Fibroblast of peridontal ligament (primary cell): ENCODE measurements around the gene HNRNPA3.
A peak's percentile ranks its signal among the peaks of the same experiment; 100 is the strongest.
"Not testable (repeated sequence)": the region's sequence is repeated elsewhere in the genome, so short reads cannot be mapped to it uniquely, and the experiment has no call there.

Experiments
- DNase-seq: peaks from one replicate; pipeline ENCODE4 v3.0.0-alpha.2; 2010; ENCODE audit errors: extremely low read depth

HNRNPA3 gene

DNA sequence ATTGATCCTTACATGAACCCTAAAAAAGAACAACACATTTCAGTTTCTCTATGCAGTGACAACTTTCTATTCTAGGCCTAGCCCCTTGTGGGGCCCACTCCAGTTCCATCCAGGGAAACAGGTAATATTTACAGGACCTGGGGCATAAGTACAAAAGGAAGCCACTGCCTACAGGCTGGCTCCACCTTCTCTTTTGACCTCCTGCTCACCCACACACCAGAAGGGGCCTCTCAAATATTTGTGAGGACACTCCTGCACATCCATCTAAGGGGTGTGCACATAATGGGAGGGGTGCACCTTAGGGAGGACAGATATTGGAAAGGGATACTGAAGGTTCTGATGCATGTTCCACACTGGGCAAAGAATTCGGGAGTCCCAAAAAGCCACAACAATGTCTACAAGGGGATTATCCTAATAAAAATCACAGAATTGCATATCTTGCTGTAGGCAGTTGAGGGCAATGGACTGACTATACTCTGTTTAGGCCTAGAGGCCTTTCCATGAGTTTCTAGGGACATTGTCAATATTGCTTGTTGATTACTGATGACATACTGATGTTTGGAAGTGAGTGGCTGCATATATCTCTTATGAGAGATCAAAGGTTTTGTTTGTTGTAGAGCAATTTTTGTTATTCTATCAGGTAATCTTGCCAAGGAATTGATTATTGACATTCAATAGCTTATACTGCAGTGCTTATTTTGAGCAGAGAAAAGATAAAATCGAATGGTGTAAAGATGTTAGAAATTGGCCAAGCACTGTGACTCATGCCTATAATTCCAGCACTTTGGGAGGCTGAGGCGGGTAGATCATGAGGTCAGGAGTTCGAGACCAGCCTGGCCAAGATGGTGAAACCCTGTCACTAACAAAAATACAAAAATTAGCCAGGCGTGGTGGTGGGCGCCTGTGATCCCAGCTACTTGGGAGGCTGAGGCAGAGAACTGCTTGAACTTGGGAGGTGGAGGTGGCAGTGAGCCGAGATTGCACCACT lies 23.8 kb upstream of the HNRNPA3 start:
- DNase-seq = no peak

GRCh38 chr2:177190941-177191340 lies 21.7 kb upstream of the HNRNPA3 start:
- no peak for DNase-seq

GRCh38 chr2:177192788-177193187 lies 19.8 kb upstream of the HNRNPA3 start:
- no peak for DNase-seq

GRCh38 chr2:177193240-177193639 lies 19.4 kb upstream of the HNRNPA3 start:
- no peak for DNase-seq

DNA sequence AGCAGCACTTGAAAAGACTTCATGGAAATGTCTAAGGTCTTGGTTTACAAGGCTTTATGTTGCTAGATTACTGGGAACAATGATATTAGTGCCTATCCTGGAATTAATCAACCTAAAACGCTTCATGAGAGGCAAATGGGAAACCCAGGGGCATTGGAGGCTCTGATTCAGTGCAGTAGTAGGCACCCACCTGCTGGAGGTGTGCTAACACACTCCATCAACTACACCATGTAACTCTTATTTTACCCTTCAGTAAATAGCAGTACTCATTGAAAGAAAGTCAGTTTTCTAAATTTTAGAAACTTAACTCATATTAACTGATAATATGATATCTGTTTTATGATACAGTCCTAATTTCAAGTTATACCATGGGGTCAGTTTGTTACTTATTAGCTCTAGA lies 17.4 kb upstream of the HNRNPA3 start:
- DNase-seq = no peak

DNA sequence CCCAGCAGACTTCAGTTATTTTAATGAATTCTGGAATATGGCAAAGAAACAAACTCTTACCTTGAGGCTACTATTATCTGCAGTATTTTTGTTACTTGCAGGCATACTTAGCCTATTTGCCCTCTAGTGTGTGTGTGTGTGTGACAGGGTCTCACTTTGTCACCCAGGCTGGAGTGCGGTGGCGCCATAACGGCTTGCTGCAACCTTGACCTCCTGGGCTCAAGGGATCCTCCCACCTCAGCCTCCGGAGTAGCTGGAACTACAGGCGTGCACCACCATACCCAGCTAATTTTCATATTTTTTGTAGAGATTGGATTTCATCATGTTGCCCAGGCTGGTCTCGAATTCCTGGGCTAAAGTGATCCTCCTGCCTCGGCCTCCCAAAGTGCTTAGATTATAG lies 12.2 kb upstream of the HNRNPA3 start:
- not testable (repeated sequence) for DNase-seq

GRCh38 chr2:177201919-177202346 lies 10.7 kb upstream of the HNRNPA3 start:
- no peak for DNase-seq

GRCh38 chr2:177204417-177204816 lies 8.2 kb upstream of the HNRNPA3 start:
- no peak for DNase-seq

DNA sequence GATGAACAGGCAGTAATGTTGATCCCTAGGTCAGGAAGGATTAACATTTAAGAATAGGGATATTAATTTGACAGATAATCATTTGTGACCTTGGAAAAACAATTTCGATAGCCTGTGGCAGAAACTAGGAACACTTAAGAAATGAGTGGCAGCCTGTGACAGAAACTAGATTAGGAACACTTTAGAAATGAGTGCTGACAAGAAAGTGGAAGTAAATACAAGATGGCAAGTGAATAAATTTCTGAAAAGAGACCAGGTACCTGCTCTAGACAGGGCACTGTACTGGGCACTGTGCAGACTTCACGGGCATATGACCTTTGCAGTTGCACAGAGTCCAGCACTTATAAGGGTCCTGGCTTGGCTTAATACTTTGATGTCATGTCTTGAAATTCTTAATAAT lies 5.5 kb upstream of the HNRNPA3 start:
- no peak for DNase-seq

DNA sequence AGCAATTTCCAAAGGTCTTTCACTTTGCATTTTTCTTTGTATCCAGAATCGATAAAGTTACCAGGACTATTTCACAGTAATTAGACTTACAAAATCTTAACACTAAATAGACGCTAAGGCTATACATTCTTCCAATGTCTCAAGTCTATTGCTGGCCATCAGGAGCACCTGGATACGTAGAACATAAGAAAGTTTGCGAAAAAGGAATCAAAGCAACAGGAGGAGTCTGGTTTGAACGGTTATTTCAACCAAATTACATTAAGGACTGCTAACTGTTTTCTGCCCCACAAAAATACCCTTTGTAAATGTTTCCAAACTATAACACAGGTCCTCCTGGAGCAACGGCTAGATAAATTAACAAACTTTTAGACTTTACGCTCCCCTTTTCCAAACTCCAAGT lies 1.4 kb upstream of the HNRNPA3 start:
- no peak for DNase-seq

DNA sequence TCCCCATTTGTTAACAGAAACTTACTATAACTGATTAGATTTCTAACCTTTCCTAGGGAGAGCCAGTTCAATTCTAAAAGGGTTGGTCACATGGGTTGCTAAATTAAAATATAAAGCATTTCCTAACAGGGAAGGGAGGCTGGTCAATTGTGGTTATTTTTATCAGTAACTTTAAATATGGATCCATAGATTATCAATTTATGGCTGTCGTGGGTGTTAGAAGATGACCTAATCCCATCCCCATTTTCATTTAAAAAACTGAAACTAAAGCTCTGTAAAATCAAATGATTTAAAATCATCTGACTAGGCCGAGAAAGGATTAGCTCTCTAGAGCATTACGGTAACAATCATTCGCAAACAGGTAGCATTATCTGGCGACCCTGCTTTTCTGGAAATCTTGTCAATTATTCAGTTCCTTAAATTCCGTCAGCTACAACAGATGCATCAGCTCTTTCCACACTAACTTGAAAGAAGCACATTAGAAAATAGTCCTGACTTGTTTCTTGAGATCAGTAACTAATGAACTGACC lies 953 bp upstream of the HNRNPA3 start:
- peak; percentile 43 for DNase-seq

GRCh38 chr2:177212891-177213856 lies 580 bp downstream of the HNRNPA3 start:
- peak; percentile 84 for DNase-seq

GRCh38 chr2:177217247-177217843 lies 4.8 kb downstream of the HNRNPA3 start:
- DNase-seq = no peak

DNA sequence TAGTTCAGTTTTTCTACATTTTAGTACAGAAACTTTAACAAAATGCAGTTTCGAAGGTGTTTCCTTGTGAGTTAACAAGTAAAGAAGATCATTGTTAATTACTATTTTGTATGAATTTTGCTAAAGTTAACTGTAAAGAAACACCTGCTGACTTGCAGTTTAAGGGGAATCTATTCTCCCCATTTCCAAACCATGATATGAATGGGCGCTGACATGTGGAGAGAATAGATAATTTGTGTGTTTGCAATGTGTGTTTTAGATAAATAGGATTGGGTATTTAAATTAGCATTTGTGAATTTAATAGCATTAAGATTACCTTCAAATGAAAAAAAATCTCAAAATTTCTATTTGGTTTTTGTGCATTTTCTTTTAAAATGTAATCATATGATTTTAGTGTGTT lies 7.2 kb downstream of the HNRNPA3 start:
- DNase-seq = not testable (repeated sequence)

DNA sequence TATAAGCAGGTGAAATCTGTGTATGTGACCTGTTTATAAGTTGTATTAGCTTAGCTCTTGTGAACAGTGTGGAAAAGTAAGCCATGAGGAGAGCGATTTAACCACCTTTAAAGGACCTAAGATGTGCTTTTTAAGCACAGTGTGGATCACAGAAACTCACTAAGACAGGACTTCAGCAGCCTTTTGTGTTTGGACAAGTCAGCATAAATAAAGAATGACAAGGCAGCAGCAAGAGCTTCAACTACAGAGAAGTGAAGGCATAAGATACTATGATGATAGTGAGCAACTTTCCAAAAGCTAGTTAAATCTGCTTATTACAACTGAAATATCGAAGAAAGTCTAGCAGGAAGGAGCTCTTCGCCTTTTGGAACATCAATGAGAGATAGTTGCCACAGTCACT lies 8.9 kb downstream of the HNRNPA3 start:
- no peak for DNase-seq

GRCh38 chr2:177221970-177222369 lies 9.4 kb downstream of the HNRNPA3 start:
- DNase-seq = no peak

DNA sequence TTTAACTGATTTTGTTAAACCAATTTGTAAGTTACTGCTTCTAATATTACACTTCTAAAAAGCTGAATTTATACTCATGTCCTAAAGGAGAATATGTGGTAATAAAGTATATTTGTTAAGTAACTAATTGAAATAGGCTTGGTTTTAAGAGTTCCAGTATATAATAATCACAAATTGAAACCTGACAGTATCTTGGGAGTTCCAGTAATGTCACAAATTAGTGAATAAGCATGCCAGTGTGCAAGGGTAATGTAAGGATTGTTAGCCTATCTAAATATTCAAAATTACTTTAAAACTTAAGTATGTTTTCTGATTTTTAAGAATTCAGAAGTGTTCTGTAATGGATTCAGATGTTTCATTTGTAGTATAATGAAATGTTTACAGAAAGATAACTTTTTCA lies 10.8 kb downstream of the HNRNPA3 start:
- DNase-seq = not testable (repeated sequence)

GRCh38 chr2:177225965-177226360 lies 13.4 kb downstream of the HNRNPA3 start:
- no peak for DNase-seq

DNA sequence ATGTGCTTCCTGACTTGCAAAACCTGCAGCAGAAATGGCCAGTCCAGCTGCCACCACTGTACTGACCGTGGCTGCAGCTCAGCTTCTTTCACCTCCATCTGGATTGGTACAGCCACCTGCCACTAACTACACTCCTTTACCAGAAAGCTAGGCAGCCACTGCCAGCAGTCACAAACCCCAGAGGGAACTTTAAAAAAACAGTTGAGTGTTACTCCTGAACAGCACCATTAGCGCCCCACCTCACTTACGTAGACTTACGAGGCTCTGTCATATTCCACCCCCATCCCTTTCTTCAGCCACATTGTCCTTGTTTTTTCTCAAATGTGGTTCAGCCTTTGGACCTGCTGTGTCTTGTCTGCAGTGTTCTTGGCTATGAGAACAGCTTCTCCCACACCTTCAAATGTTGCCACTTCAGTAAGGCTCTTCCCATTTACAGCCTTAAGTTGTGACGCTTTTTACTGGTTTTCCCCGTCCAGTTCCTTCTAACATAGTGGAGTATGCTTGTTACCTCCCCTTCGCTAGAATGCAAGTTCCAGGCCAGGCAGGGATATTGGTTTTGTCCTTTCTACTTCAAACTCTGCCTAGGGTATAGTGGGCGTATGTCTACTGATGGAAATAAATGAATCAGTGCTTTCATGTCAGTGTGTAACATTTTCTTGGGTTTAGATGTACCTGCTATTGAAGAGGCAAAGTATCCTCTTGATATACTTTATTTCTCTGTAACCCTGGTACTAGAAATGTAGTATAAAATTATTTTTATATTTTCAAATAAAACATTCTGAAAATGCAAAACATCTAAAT lies 17.0 kb downstream of the HNRNPA3 start:
- no peak for DNase-seq

GRCh38 chr2:177231270-177231669 lies 18.7 kb downstream of the HNRNPA3 start:
- no peak for DNase-seq
